Upper lobe of left lung (tissue), 6 donors: ENCODE measurements around the gene TULP1. TPM values are rescaled to one million over a fixed set of nuclear protein-coding genes. Genes with fewer than 3 reads are reported as not detected.

Source experiments
- ATAC-seq, 2 donors: fragments of 200-7000 bp; cut with Tn5 transposase; one replicate each; pipeline ENCODE4 v1.9.1; 2022; ENCODE audit warnings: mild to moderate bottlenecking in 2 of 2, moderate library complexity in 2 of 2; ENCODE audit not compliant: low FRiP score in 2 of 2
- DNase-seq, 2 donors: peaks; one replicate each; pipeline ENCODE4 v3.0.0-alpha.2; 2019 to 2020
- H3K27ac ChIP-seq, 4 donors: fragments of 200-600 bp; sonication (generic); one replicate each; pipeline ENCODE4 v1.5.1; 2016 to 2019
- H3K27me3 ChIP-seq, 4 donors: fragments of 200-600 bp; sonication (generic); one replicate each; pipeline ENCODE4 v1.5.1; 2017 to 2019
- H3K36me3 ChIP-seq, 4 donors: fragments of 200-600 bp; sonication (generic); one replicate each; pipeline ENCODE4 v1.5.1; 2016 to 2019
- H3K4me1 ChIP-seq, 4 donors: fragments of 200-600 bp; sonication (generic); one replicate each; pipeline ENCODE4 v1.5.1; 2018 to 2019
- H3K4me3 ChIP-seq, 4 donors: fragments of 200-600 bp; sonication (generic); one replicate each; pipeline ENCODE4 v1.5.1; 2017 to 2019; ENCODE audit warnings: mild to moderate bottlenecking in 2 of 4, moderate library complexity in 1 of 4
- H3K9me3 ChIP-seq, 4 donors: fragments of 200-600 bp; sonication (generic); one replicate each; pipeline ENCODE4 v1.5.1; 2018 to 2019
- CTCF ChIP-seq, 6 experiments: fragments of 450-650 bp in 4 of 6; fragments of 200-600 bp in 2 of 6; sonication (generic) in 2 of 6; IDR thresholded peaks; one replicate each; pipeline ENCODE4 v1.5.1; 2016 to 2019; ENCODE audit warnings: antibody characterized with exemption in 6 of 6
- EP300 ChIP-seq, 4 donors: sonication (generic); formaldehyde crosslinking; IDR thresholded peaks; one replicate each; pipeline ENCODE4 v1.5.1; 2017; ENCODE audit warnings: antibody characterized with exemption in 4 of 4, control low read depth in 2 of 4
- POLR2A ChIP-seq, 4 donors: fragments of 450-650 bp; IDR thresholded peaks; one replicate each; pipeline ENCODE4 v1.5.1; 2016 to 2017; ENCODE audit warnings: antibody characterized with exemption in 4 of 4, mild to moderate bottlenecking in 2 of 4
- POLR2AphosphoS5 ChIP-seq, 2 donors: sonication (generic); formaldehyde crosslinking; IDR thresholded peaks; one replicate each; pipeline ENCODE4 v1.5.1; 2017; ENCODE audit warnings: antibody characterized with exemption in 2 of 2
- WGBS, 2 donors: methylation state at CpG; one replicate each; pipeline ENCODE4 v1.1.5; 2017 to 2018; 5-methylcytosine and 5-hydroxymethylcytosine counted together
- total RNA-seq, 6 donors: library from RNA; depleted of rRNA in 4 of 6; stranded (reverse); fragments of >200 nt in 4 of 6; gene quantifications; one replicate each; pipeline versions ENCODE4 v1.1.0 to v1.2.1, GENCODE V29; 2016 to 2021
- donor health status: DM: no; HTN: no; CAD: no; lungs with moderate emphysema.
- donor health status: DM: no; HTN: yes; CAD: no; lungs with severe emphysema.

Gene TULP1
- total RNA-seq, 6 donors from 2014 or later, result not detected

GRCh38 chr6:35506536-35506935, 6.2 kb downstream of the TULP1 start:
- TF ChIP-seq POLR2AphosphoS5 (IDR thresholded peaks at IDR 0.05), result no peak
- TF ChIP-seq EP300 (IDR thresholded peaks at IDR 0.05), result no peak
- no peak for TF ChIP-seq CTCF (IDR thresholded peaks at IDR 0.05)
- no peak for TF ChIP-seq POLR2A (IDR thresholded peaks at IDR 0.05)
- ATAC-seq, result no peak
- 87 to 88% methylated on average over 3 of the region's 3 CpGs for WGBS, 2 donors

GRCh38 chr6:35505999-35506412, 6.7 kb downstream of the TULP1 start:
- 55 to 57% methylated on average over 8 to 12 of the region's 21 CpGs for WGBS, 2 donors
- no peak for TF ChIP-seq POLR2AphosphoS5 (IDR thresholded peaks at IDR 0.05)
- no peak for TF ChIP-seq EP300 (IDR thresholded peaks at IDR 0.05)
- TF ChIP-seq POLR2A (IDR thresholded peaks at IDR 0.05), result no peak
- no peak for TF ChIP-seq CTCF (IDR thresholded peaks at IDR 0.05)
- ATAC-seq, result no peak
- Histone ChIP-seq H3K4me1 (peaks cover 0 to 4% (median 0%) of the 10 kb centered on the region in 4 donors), H3K36me3 (no peaks in the 10 kb centered on the region), H3K4me3 (no peak overlapping the region), H3K27me3 (peaks cover 0 to 3% (median 0%) of the 10 kb centered on the region in 4 donors), H3K9me3 (no peaks in the 10 kb centered on the region), H3K27ac (no peak overlapping the region)
- no peak for DNase-seq

More at GRCh38 chr6:35506536-35506935, 6.2 kb downstream of the TULP1 start:
- no peak for DNase-seq
- Histone ChIP-seq H3K4me1 (peaks cover 0 to 6% (median 2%) of the 10 kb centered on the region in 4 donors), H3K27ac (no peak overlapping the region), H3K36me3 (no peaks in the 10 kb centered on the region), H3K4me3 (no peak overlapping the region), H3K27me3 (peaks cover 0 to 8% (median 4%) of the 10 kb centered on the region in 4 donors), H3K9me3 (no peaks in the 10 kb centered on the region)

- DNase-seq (no peak), ATAC-seq (no peak)
- H3K9me3 ChIP-seq, result no peaks in the 10 kb centered on the region
- H3K4me1 ChIP-seq, result peaks cover 0 to 4% (median under 1%) of the 10 kb centered on the region in 4 donors
- H3K4me3 ChIP-seq, result no peak overlapping the region
- TF ChIP-seq POLR2AphosphoS5 (IDR thresholded peaks at IDR 0.05), result no peak
- TF ChIP-seq CTCF (IDR thresholded peaks at IDR 0.05), result no peak
- TF ChIP-seq POLR2A (IDR thresholded peaks at IDR 0.05), result no peak
- no peak for TF ChIP-seq EP300 (IDR thresholded peaks at IDR 0.05)
- no peak overlapping the region for H3K27ac ChIP-seq
- H3K36me3 ChIP-seq, result no peaks in the 10 kb centered on the region
- H3K27me3 ChIP-seq, result peaks cover 0 to 3% (median under 1%) of the 10 kb centered on the region in 4 donors
- 47% methylated on average over 15 of the region's 15 CpGs; no CpG with 5 or more reads in 1 of the 2 donors for WGBS, 2 donors
Measured at GRCh38 chr6:35503534-35503933, 9.2 kb downstream of the TULP1 start.

- H3K4me3 ChIP-seq, result no peak overlapping the region
- DNase-seq, result no peak
- H3K27me3 ChIP-seq, result peaks cover 0 to 6% (median 4%) of the 10 kb centered on the region in 4 donors
- H3K4me1 ChIP-seq, result peaks cover 5 to 15% (median 12%) of the 10 kb centered on the region in 4 donors
- no peaks in the 10 kb centered on the region for H3K36me3 ChIP-seq
- TF ChIP-seq EP300 (IDR thresholded peaks at IDR 0.05) (no peak), POLR2AphosphoS5 (IDR thresholded peaks at IDR 0.05) (no peak), CTCF (IDR thresholded peaks at IDR 0.05) (no peak), POLR2A (IDR thresholded peaks at IDR 0.05) (no peak)
- WGBS, 2 donors, result 96 to 100% methylated on average over 2 of the region's 2 CpGs
- no peak for ATAC-seq
- H3K27ac ChIP-seq, result no peak overlapping the region
- no peaks in the 10 kb centered on the region for H3K9me3 ChIP-seq
Measured at GRCh38 chr6:35501784-35502183, 10.9 kb downstream of the TULP1 start.

- DNase-seq (no peak), ATAC-seq (no peak)
- no peaks in the 10 kb centered on the region for H3K9me3 ChIP-seq
- peaks cover 5 to 25% (median 15%) of the 10 kb centered on the region in 4 donors for H3K4me1 ChIP-seq
- no peak overlapping the region for H3K4me3 ChIP-seq
- H3K27me3 ChIP-seq, result peaks cover 0 to 12% (median 4%) of the 10 kb centered on the region in 4 donors
- no peaks in the 10 kb centered on the region for H3K36me3 ChIP-seq
- no peak for TF ChIP-seq POLR2A (IDR thresholded peaks at IDR 0.05)
- 69 to 87% methylated on average over 6 of the region's 6 CpGs for WGBS, 2 donors
- H3K27ac ChIP-seq, result no peak overlapping the region
Measured at GRCh38 chr6:35500782-35501181, 11.9 kb downstream of the TULP1 start.
